Activated CD4-positive, alpha-beta T cell treated with anti-CD3 and anti-CD28 coated beads for 36 hours (primary cell): ENCODE results near the gene RAI14. TPM values are rescaled to one million over a fixed set of nuclear protein-coding genes. Genes with fewer than 3 reads are reported as not detected.

Source experiments
- ATAC-seq: fragments of 200-7000 bp; cut with Tn5 transposase; one replicate; pipeline ENCODE4 v1.10.0; 2021; ENCODE audit warnings: mild to moderate bottlenecking, moderate library complexity
- CTCF ChIA-PET: fragments of 350-600 bp; sonication (Branson Sonifier 250); formaldehyde crosslinking; loops from one replicate; lab custom pipeline; 2021; ENCODE audit warnings: antibody characterized with exemption; lab: Charles Lee
- POLR2A ChIA-PET: fragments of 350-600 bp; sonication (Branson Sonifier 250); formaldehyde crosslinking; loops from one replicate; lab custom pipeline; 2021; ENCODE audit warnings: antibody characterized with exemption, inconsistent platforms; lab: Charles Lee
- DNase-seq: peaks from one replicate; pipeline ENCODE4 v3.0.0-alpha.2; 2020
- H3K27ac Mint-ChIP-seq: one replicate; pipeline ENCODE4 v1.8.0; 2021; ENCODE audit warnings: mixed read lengths
- H3K27me3 Mint-ChIP-seq: one replicate; pipeline ENCODE4 v1.8.0; 2021; ENCODE audit warnings: mixed read lengths
- H3K36me3 Mint-ChIP-seq: one replicate; pipeline ENCODE4 v1.8.0; 2021; ENCODE audit warnings: low read depth, mixed read lengths
- H3K4me1 Mint-ChIP-seq: one replicate; pipeline ENCODE4 v1.8.0; 2021; ENCODE audit warnings: mixed read lengths
- H3K4me3 Mint-ChIP-seq: one replicate; pipeline ENCODE4 v1.8.0; 2021; ENCODE audit warnings: mild to moderate bottlenecking, moderate library complexity, mixed read lengths
- H3K9me3 Mint-ChIP-seq: one replicate; pipeline ENCODE4 v1.8.0; 2021; ENCODE audit warnings: low read depth, mixed read lengths
- intact Hi-C, 2 experiments: fragments of 100-400 bp; cut with DNase I in 1 of 2; cut with micrococcal nuclease in 1 of 2; formaldehyde crosslinking; loops; one replicate each; pipeline versions ENCODE4 v1.14.2 to v1.15.1; 2022 to 2024; cut with DNase I, micrococcal nuclease
- total RNA-seq, 2 experiments: library from RNA; stranded (reverse); gene quantifications; one replicate each; pipeline ENCODE4 v1.2.3, GENCODE V29; 2021

The RAI14 gene
- total RNA-seq, 2 experiments from 2014 or later, result 4.5 to 7.1 TPM

GRCh38 chr5:34857161-34857560, 201.0 kb downstream of the RAI14 start:
- Mint-ChIP-seq H3K4me3 (no peak overlapping the region), H3K36me3 (no peaks in the 10 kb centered on the region), H3K9me3 (no peaks in the 10 kb centered on the region), H3K27me3 (no peaks in the 10 kb centered on the region), H3K4me1 (no peaks in the 10 kb centered on the region), H3K27ac (no peak overlapping the region)
- intact Hi-C loops, result no loop called here
- ATAC-seq, result no peak
- POLR2A ChIA-PET, result no interaction called here
- CTCF ChIA-PET, result no interaction called here
- DNase-seq, result no peak

GRCh38 chr5:34857894-34858293, 201.8 kb downstream of the RAI14 start:
- intact Hi-C loops, result no loop called here
- ATAC-seq (no peak), DNase-seq (no peak)
- H3K27ac Mint-ChIP-seq, result no peak overlapping the region
- H3K36me3 Mint-ChIP-seq, result no peaks in the 10 kb centered on the region
- H3K27me3 Mint-ChIP-seq, result no peaks in the 10 kb centered on the region
- H3K9me3 Mint-ChIP-seq, result no peaks in the 10 kb centered on the region
- CTCF ChIA-PET, result interaction anchor here (1.0 kb wide), 1 partner anchor 144 kb away, joined by 3 read pairs; no protein-coding TSS in a partner anchor
- H3K4me3 Mint-ChIP-seq, result no peak overlapping the region
- POLR2A ChIA-PET, result no interaction called here
- no peaks in the 10 kb centered on the region for H3K4me1 Mint-ChIP-seq

- POLR2A ChIA-PET, result no interaction called here
- no peak for DNase-seq
- H3K36me3 Mint-ChIP-seq, result no peaks in the 10 kb centered on the region
- no peaks in the 10 kb centered on the region for H3K27me3 Mint-ChIP-seq
- CTCF ChIA-PET, result interaction anchor here (0.9 to 1.0 kb wide), 2 partner anchors 19 to 143 kb away, joined by 3 read pairs; no protein-coding TSS in a partner anchor
- no peak overlapping the region for H3K4me3 Mint-ChIP-seq
- intact Hi-C loops, result no loop called here
- no peak overlapping the region for H3K27ac Mint-ChIP-seq
- no peaks in the 10 kb centered on the region for H3K4me1 Mint-ChIP-seq
- ATAC-seq, result no peak
- no peaks in the 10 kb centered on the region for H3K9me3 Mint-ChIP-seq
Observed at GRCh38 chr5:34858790-34859189, 202.7 kb downstream of the RAI14 start.

- no peaks in the 10 kb centered on the region for H3K27me3 Mint-ChIP-seq
- intact Hi-C loops, result no loop called here
- no peak overlapping the region for H3K4me3 Mint-ChIP-seq
- ATAC-seq, result no peak
- no peaks in the 10 kb centered on the region for H3K4me1 Mint-ChIP-seq
- H3K9me3 Mint-ChIP-seq, result no peaks in the 10 kb centered on the region
- no peak overlapping the region for H3K27ac Mint-ChIP-seq
- DNase-seq, result no peak
- ChIA-PET CTCF (interaction anchor here (0.9 kb wide), 1 partner anchor 18 kb away, joined by 3 read pairs; no protein-coding TSS in a partner anchor), POLR2A (interaction anchor here (0.6 kb wide), 1 partner anchor 326 kb away, joined by 3 read pairs; no protein-coding TSS in a partner anchor)
- no peaks in the 10 kb centered on the region for H3K36me3 Mint-ChIP-seq
Observed at GRCh38 chr5:34859253-34859652, 203.1 kb downstream of the RAI14 start.

DNA sequence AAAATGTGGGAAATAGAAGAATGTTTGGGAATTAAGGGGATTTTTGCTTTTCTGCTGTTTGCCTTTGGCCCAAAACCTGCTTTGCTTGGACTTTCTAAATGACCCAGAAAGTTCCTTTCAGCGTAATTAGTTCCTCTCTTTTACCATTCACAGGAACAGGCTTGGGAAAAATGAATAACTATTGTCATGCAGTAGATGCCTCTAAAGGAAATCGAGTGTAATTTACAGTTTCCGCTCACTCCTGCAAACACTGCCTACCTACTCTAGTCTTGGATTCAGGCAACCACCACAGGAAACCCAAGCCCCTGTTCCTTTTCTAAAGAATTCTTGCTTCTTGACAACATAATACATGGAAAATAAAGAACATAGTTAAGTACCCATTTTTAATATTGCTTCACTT, 207.8 kb downstream of the RAI14 start:
- Mint-ChIP-seq H3K4me1 (no peaks in the 10 kb centered on the region), H3K27me3 (no peaks in the 10 kb centered on the region), H3K9me3 (no peaks in the 10 kb centered on the region), H3K36me3 (no peaks in the 10 kb centered on the region), H3K4me3 (no peak overlapping the region), H3K27ac (no peak overlapping the region)
- ChIA-PET POLR2A (no interaction called here), CTCF (no interaction called here)
- ATAC-seq, result no peak
- intact Hi-C loops, result no loop called here
- DNase-seq, result no peak

- no peak for ATAC-seq
- H3K36me3 Mint-ChIP-seq, result no peaks in the 10 kb centered on the region
- CTCF ChIA-PET, result no interaction called here
Observed at GRCh38 chr5:34865091-34865490, 209.0 kb downstream of the RAI14 start.

DNA sequence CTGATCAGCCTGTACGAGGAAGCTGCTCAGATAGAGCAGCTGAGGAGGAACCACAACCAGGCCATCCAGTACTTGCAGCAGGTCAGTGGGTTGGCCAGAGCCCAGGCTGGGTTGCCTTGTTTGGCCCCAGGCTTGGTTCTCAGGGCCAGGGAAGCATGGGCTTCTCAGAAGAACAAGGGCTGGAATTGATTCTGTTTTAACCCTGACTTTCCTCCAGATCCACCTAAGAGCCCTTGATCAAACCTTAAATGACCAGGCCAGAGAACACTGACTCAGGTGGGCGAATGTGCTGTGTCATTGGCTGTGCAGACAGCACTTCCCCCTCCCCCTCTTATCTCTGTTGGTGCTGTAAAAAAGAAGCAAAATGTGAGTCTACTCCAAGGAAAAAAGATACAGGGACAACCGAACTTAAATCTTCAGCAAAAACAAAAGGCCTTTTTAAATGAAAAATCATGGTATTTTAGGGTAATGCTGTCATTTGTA, 210.9 kb downstream of the RAI14 start:
- Mint-ChIP-seq H3K27me3 (no peaks in the 10 kb centered on the region), H3K9me3 (no peaks in the 10 kb centered on the region), H3K4me1 (no peaks in the 10 kb centered on the region), H3K4me3 (no peak overlapping the region), H3K36me3 (no peaks in the 10 kb centered on the region), H3K27ac (no peak overlapping the region)
- intact Hi-C loops, result no loop called here
- ChIA-PET CTCF (interaction anchor here (1.1 kb wide), 1 partner anchor 35 kb away, joined by 4 read pairs; no protein-coding TSS in a partner anchor), POLR2A (no interaction called here)
- ATAC-seq (no peak), DNase-seq (no peak)

More at GRCh38 chr5:34865091-34865490, 209.0 kb downstream of the RAI14 start:
- intact Hi-C loops, result no loop called here
- Mint-ChIP-seq H3K4me3 (no peak overlapping the region), H3K9me3 (no peaks in the 10 kb centered on the region), H3K27me3 (no peaks in the 10 kb centered on the region), H3K4me1 (no peaks in the 10 kb centered on the region), H3K27ac (no peak overlapping the region)
- POLR2A ChIA-PET, result no interaction called here
- no peak for DNase-seq

DNA sequence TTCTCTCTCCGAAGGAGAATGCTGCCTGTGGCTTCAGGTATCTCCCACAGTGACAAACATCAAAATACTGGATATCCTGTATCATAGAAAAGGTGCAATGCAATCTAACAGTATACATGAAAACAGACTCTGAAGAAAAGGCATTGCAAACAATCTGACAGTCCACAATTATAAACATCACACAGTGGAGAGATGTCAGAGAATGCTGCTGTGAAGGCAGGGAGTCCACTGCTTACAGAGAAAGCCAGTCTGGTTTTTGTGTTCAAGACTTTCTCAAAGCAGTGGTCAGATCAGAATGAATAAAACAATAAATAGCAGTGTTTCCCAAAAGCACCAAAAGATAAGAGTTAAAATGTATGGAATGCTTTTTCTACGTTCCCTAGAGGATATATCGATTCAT, 211.5 kb downstream of the RAI14 start:
- intact Hi-C loops, result no loop called here
- Mint-ChIP-seq H3K4me3 (no peak overlapping the region), H3K27me3 (no peaks in the 10 kb centered on the region), H3K4me1 (no peaks in the 10 kb centered on the region), H3K9me3 (no peaks in the 10 kb centered on the region), H3K27ac (no peak overlapping the region), H3K36me3 (no peaks in the 10 kb centered on the region)
- ChIA-PET POLR2A (no interaction called here), CTCF (interaction anchor here (1.1 kb wide), 1 partner anchor 34 kb away, joined by 4 read pairs; no protein-coding TSS in a partner anchor)
- DNase-seq (no peak), ATAC-seq (no peak)

DNA sequence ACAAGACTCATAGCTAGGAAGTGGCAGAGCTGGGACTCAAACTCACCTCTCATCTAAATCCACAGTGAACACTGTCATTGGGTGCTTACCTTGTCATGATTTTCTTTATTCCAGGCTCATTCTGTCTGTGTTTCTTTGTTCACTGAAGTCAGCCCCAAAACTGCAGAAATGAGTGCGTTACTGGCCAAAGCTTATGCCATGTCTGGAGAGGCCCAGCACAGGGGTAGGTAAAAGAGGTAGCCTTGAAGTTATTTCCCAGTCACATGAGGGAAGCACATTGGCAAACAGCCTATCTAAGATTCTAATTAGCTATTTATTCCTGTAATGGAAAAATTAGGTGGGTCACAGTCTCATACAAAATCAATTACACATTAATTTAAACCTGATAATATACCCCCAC, 212.7 kb downstream of the RAI14 start:
- H3K4me1 Mint-ChIP-seq, result no peaks in the 10 kb centered on the region

DNA sequence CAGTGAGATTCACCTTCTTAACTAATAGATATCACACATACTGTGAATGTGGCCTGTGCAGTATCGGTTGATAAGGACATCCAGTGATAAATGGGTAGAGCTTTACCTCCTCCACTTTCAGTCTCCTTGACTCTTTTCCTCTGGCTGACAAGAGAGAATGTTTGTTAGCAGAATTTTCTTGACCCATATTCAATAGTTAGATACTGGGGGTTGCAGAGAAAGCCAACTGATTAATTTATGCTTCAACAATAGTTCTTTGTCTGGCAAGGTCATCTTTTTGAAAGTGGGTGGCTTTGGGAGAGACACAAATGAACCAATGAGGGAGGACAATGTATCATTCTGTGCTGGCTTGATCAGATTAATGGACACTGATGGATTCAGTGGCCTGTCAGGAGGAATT, 213.1 kb downstream of the RAI14 start:
- ATAC-seq, result no peak
- Mint-ChIP-seq H3K36me3 (no peaks in the 10 kb centered on the region), H3K4me1 (no peaks in the 10 kb centered on the region), H3K27ac (no peak overlapping the region), H3K4me3 (no peak overlapping the region), H3K9me3 (no peaks in the 10 kb centered on the region), H3K27me3 (no peaks in the 10 kb centered on the region)
- DNase-seq, result no peak
- intact Hi-C loops, result no loop called here
- ChIA-PET POLR2A (interaction anchor here (0.6 kb wide), 1 partner anchor 76 kb away, joined by 3 read pairs; no protein-coding TSS in a partner anchor), CTCF (no interaction called here)

More for the DNA sequence above, 212.7 kb downstream of the RAI14 start:
- no peaks in the 10 kb centered on the region for H3K36me3 Mint-ChIP-seq
- no peak overlapping the region for H3K4me3 Mint-ChIP-seq
- H3K27ac Mint-ChIP-seq, result no peak overlapping the region
- no peak for ATAC-seq
- no peaks in the 10 kb centered on the region for H3K27me3 Mint-ChIP-seq
- no peak for DNase-seq
- intact Hi-C loops, result no loop called here
- POLR2A ChIA-PET, result interaction anchor here (0.6 kb wide), 1 partner anchor 76 kb away, joined by 3 read pairs; no protein-coding TSS in a partner anchor
- CTCF ChIA-PET, result no interaction called here
- H3K9me3 Mint-ChIP-seq, result no peaks in the 10 kb centered on the region

DNA sequence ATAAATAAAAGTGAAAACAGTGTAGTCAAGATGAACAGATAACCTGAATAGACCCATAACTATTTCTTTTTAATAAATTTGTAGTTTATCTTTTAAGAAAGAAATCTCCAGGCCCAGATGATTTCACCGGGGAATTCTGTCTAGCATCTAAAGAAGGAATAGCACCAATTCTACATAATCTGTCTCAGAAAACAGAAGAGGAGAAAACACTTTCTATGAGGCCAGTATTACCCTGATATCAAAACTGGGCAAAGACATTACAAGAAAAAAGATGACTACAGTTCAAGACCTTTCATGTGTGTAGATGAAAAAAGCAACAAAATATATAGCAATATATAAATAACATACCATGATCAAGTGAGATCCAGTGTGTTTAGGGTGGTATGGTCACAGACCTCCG, 214.3 kb downstream of the RAI14 start:
- CTCF ChIA-PET, result no interaction called here
- no peaks in the 10 kb centered on the region for H3K27me3 Mint-ChIP-seq
- POLR2A ChIA-PET, result interaction anchor here (0.7 kb wide), 1 partner anchor 1664 kb away, joined by 5 read pairs; no protein-coding TSS in a partner anchor
- H3K27ac Mint-ChIP-seq, result no peak overlapping the region
- intact Hi-C loops, result no loop called here
- DNase-seq (no peak), ATAC-seq (no peak)
- peaks cover under 1% of the 10 kb centered on the region for H3K9me3 Mint-ChIP-seq
- no peaks in the 10 kb centered on the region for H3K4me1 Mint-ChIP-seq
- H3K36me3 Mint-ChIP-seq, result no peaks in the 10 kb centered on the region
- H3K4me3 Mint-ChIP-seq, result no peak overlapping the region

DNA sequence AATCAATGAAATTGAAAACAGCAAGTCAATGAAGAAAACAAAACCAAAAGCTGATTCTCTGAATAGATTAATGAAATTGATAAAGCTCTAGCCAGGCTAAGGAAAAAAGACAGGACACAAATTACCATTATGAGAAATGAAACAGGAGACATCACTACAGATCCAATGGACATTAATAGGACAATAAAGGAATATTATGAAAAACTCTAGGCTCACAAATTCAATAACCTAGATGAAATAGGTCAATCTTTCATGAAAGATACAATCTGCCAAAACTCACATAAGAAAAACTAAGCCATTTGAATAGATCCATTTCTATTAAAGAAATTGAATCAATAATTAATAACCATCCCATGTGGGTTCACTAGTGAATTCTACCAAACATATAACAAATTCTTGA, 220.1 kb downstream of the RAI14 start:
- Mint-ChIP-seq H3K27ac (no peak overlapping the region), H3K36me3 (peaks cover 3% of the 10 kb centered on the region), H3K9me3 (peaks cover 6% of the 10 kb centered on the region), H3K27me3 (no peaks in the 10 kb centered on the region), H3K4me1 (no peaks in the 10 kb centered on the region), H3K4me3 (no peak overlapping the region)
- intact Hi-C loops, result no loop called here
- POLR2A ChIA-PET, result no interaction called here
- DNase-seq, result no peak
- ATAC-seq, result no peak
- CTCF ChIA-PET, result no interaction called here
